Cardiac fibroblast (primary cell): ENCODE results near the gene NDUFV1.
A peak's percentile ranks its signal among the peaks of the same experiment; 100 is the strongest.

ENCODE experiments used
- DNase-seq, 2 donors: peaks; one replicate each; pipeline versions ENCODE4 v3.0.0 to v3.0.0-alpha.2; 2010; ENCODE audit warnings: low read depth in 2 of 2
- H3K4me3 ChIP-seq, 2 donors: replicated peaks in 1 of 2; 1 replicate in 1 of 2; 2 replicates in 1 of 2; pipeline ENCODE4 v1.5.1; 2011; ENCODE audit warnings: low read depth in 2 of 2, low read length in 2 of 2, mild to moderate bottlenecking in 2 of 2, moderate library complexity in 1 of 2
- TF ChIP-seq, protein P1 (sequence below): IDR thresholded peaks from one replicate; pipeline ENCODE4 v1.5.1; 2011; ENCODE audit warnings: low read depth, mild to moderate bottlenecking, low read length, inconsistent platforms

The NDUFV1 gene

DNA sequence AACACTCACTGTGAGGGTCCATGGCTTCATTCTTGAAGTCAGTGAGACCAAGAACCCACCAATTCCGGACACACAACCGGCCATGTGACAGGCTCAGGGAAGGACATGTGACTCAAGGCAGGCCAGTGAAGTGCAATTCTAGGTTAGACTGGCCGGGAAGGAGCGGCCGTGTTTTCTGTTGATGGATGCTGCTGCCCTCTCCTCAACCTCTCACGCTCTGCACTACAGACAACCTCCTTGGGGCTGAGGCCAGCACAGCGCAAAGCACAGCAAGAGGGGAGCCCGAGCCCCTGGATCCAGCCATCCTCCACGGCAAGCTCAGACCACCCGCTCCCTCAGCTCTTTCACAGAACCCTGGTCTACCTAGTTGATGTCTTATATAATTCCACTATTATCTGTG, 20.2 kb downstream of the NDUFV1 start:
- H3K4me3 ChIP-seq: no peak overlapping the region
- TF ChIP-seq, protein P1, sequence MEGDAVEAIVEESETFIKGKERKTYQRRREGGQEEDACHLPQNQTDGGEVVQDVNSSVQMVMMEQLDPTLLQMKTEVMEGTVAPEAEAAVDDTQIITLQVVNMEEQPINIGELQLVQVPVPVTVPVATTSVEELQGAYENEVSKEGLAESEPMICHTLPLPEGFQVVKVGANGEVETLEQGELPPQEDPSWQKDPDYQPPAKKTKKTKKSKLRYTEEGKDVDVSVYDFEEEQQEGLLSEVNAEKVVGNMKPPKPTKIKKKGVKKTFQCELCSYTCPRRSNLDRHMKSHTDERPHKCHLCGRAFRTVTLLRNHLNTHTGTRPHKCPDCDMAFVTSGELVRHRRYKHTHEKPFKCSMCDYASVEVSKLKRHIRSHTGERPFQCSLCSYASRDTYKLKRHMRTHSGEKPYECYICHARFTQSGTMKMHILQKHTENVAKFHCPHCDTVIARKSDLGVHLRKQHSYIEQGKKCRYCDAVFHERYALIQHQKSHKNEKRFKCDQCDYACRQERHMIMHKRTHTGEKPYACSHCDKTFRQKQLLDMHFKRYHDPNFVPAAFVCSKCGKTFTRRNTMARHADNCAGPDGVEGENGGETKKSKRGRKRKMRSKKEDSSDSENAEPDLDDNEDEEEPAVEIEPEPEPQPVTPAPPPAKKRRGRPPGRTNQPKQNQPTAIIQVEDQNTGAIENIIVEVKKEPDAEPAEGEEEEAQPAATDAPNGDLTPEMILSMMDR: no peak
- DNase-seq: no peak

DNA sequence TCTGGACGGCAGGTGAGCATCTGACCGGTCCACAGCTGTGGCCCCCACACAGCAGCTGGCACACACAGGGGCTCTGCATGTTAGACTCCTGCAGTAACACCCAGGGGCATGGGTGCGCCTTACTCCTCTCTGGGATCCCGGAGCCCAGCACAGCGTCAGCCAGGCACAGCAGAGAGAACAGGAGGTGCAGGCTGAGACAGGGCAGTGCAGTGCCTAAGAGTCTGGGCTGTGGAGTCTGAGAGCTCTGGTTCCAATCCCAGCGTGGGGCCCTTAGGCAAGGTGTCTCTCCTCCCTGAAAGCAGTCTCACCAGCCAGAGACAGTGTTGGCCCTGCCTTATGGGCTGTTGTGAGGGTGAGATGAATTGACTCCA, 20.7 kb downstream of the NDUFV1 start:
- no peak overlapping the region for H3K4me3 ChIP-seq
- no peak for DNase-seq
- TF ChIP-seq, protein P1: no peak

- H3K4me3 ChIP-seq: no peak overlapping the region
- no peak for DNase-seq
- TF ChIP-seq, protein P1: no peak
Measured at GRCh38 chr11:67627812-67628624, 21.3 kb downstream of the NDUFV1 start.

GRCh38 chr11:67628710-67629385, 22.1 kb downstream of the NDUFV1 start:
- H3K4me3 ChIP-seq: peak overlapping the region in 1 of 2 donors; percentile 58
- no peak for DNase-seq
- TF ChIP-seq, protein P1: no peak

GRCh38 chr11:67629386-67630227, 22.9 kb downstream of the NDUFV1 start, which contains the start of gene NUDT8:
NUDT8 (minus strand) TSS chr11:67629937; CDS start chr11:67629911, 26 bp downstream.
- TF ChIP-seq, protein P1: peak; percentile 83
- DNase-seq: peak; percentile 82 to 85
- peak within 1 kb of the TSS; percentile 70 to 71 for H3K4me3 ChIP-seq

DNA sequence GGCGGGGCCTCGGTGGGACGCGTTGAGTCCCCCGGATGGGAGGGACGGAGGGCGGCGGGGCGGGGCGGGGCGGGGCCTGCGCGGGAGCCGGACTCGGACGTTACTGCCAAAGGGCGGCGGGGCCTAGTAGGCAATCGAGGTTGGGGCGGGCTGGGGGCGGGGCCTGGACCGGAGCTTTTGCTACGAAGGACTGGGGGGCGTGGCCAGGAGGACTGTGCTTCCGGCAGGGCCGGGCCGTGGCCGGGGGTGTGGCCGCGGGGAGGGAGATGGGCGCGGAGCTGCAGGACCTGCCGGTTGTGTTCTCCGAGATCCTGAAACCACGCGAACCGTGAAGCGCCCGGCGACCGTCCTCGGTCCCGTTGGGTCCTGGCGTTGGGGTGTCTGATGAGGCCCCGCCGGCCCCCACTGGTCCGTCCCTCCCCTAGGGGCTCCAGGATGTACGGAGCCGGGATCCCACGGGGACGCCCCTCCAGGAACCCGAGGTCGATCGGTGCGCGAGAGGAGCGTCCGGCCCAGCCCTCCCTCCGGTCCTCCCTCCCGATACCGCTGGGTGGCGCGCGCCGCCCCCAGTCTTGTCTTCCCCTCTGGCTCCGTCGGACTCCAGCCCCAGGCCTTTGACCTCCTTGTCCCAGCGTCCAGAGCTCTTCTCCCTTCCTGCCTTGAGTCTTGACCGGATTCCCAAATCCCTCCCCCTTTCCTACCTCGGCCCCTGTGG, 23.6 kb downstream of the NDUFV1 start:
- H3K4me3 ChIP-seq: peak overlapping the region; percentile 70 to 71
- peak; percentile 97 to 99 for DNase-seq
- TF ChIP-seq, protein P1: peak; percentile 72
